ENCODE data around the gene LYST.

DNA sequence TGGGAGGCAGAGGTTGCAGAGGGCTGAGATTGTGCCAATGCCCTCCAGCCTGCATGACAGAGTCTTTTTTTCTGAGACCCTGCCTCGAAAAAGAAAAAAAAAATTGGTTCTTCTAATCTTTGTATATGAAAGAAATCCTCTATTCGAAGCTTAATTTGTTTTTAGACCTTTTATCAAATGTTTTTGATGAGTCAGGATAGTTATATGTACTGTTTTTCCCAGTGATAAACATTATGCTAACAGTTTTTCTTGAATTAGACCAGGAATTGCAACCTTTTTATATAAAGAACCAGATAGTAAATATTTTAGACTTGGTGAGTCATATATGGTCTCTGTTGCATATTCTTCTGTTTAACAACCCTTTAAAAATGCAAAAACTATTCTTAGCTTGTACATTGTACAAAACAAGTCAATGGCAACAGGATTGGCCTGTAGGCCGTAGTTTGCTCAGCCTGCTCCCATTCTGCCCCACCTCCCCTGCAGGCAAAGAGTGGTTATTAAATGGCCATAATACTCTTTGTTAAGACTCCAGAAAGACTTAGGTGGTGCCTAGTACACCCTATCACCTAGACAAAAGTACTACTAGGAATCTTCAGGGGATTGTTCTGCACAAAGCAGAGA is 45.2 kb downstream of the LYST start:
- TF ChIP-seq, protein P1, sequence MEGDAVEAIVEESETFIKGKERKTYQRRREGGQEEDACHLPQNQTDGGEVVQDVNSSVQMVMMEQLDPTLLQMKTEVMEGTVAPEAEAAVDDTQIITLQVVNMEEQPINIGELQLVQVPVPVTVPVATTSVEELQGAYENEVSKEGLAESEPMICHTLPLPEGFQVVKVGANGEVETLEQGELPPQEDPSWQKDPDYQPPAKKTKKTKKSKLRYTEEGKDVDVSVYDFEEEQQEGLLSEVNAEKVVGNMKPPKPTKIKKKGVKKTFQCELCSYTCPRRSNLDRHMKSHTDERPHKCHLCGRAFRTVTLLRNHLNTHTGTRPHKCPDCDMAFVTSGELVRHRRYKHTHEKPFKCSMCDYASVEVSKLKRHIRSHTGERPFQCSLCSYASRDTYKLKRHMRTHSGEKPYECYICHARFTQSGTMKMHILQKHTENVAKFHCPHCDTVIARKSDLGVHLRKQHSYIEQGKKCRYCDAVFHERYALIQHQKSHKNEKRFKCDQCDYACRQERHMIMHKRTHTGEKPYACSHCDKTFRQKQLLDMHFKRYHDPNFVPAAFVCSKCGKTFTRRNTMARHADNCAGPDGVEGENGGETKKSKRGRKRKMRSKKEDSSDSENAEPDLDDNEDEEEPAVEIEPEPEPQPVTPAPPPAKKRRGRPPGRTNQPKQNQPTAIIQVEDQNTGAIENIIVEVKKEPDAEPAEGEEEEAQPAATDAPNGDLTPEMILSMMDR (IDR thresholded peaks at IDR 0.05; ENCODE audit: low read depth, low read length, poor library complexity, severe bottlenecking), result no peak
- TF ChIP-seq EZH2phosphoT487 (IDR thresholded peaks at IDR 0.05; ENCODE audit: borderline replicate concordance, low read length), result no peak

Measured in DOHH2 (cell line).